Umbilical cord (tissue), 2 donors: ENCODE results near the gene SLC36A1. TPM values are rescaled to one million over a fixed set of nuclear protein-coding genes. Genes with fewer than 3 reads are reported as not detected.

ENCODE experiments used
- DNase-seq: peaks from one replicate; pipeline ENCODE4 v3.0.0-alpha.2; 2015; ENCODE audit warnings: low spot score
- total RNA-seq: library from RNA; depleted of rRNA; stranded (reverse); fragments of >200 nt; gene quantifications from one replicate; pipeline ENCODE4 v1.2.3, GENCODE V29; 2014; ENCODE audit warnings: low replicate concordance; ENCODE audit not compliant: insufficient read depth

Gene SLC36A1
- total RNA-seq, 1 donor from 2014 or later, result 4.1 TPM

GRCh38 chr5:151532416-151532815 is 85.0 kb downstream of the SLC36A1 start:
- no peak for DNase-seq

GRCh38 chr5:151534350-151534749 is 86.9 kb downstream of the SLC36A1 start:
- DNase-seq, result no peak

GRCh38 chr5:151537044-151537443 is 89.6 kb downstream of the SLC36A1 start:
- no peak for DNase-seq

DNA sequence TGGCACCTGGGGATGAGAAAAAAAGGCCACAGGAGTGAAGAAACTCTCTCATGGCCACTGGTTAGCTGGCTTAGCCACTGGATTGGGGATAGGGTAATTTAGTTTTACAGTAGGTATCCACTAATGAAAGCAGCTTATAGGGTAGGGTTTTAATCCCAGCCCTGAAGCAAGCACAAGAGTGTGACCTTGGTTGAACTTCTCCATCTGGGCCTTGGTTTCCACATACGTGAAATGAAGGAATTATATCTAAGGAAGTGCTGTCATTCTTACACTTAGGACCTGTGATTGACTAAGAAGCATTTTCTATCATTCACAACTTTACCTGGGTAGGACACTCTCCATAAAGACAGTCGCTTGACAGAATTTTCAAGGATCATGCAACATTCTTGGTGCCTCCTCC is 94.2 kb downstream of the SLC36A1 start:
- no peak for DNase-seq

Other genes starting within 250 kb of the SLC36A1 start
- gene CCDC69, start 223.5 kb upstream of the SLC36A1 start, total RNA-seq, result 20.0 TPM
- gene GM2A, start 194.4 kb upstream of the SLC36A1 start, total RNA-seq, result 26.2 TPM
- 1.4 TPM for gene SLC36A3, start 143.8 kb upstream of the SLC36A1 start, total RNA-seq
- gene SLC36A2, start 100.0 kb upstream of the SLC36A1 start, total RNA-seq, result 1.7 TPM
- gene FAT2, start 143.7 kb downstream of the SLC36A1 start, total RNA-seq, result 3.6 TPM
- 7,643 TPM for gene SPARC, start 239.3 kb downstream of the SLC36A1 start, total RNA-seq